Body of pancreas (tissue), 4 donors: ENCODE results near the gene OR2A2.

Source experiments
- CTCF ChIP-seq, 7 experiments: fragments of 450-650 bp in 4 of 7; fragments of 200-600 bp in 3 of 7; sonication (generic) in 3 of 7; IDR thresholded peaks; one replicate each; pipeline ENCODE4 v1.5.1; 2016 to 2019; ENCODE audit warnings: antibody characterized with exemption in 7 of 7
- POLR2A ChIP-seq, 3 donors: fragments of 450-650 bp; IDR thresholded peaks; one replicate each; pipeline ENCODE4 v1.6.1; 2016; ENCODE audit warnings: antibody characterized with exemption in 3 of 3, mild to moderate bottlenecking in 2 of 3

GRCh38 chr7:144074374-144074773 lies 35.0 kb upstream of the OR2A2 start:
- TF ChIP-seq CTCF (IDR thresholded peaks at IDR 0.05): no peak
- no peak for TF ChIP-seq POLR2A (IDR thresholded peaks at IDR 0.05)
